Measurements from ENCODE around the gene SLIT3.

Gene SLIT3

GRCh38 chr5:169301386-169301934 is 521 bp upstream of the SLIT3 start:
- H3K27ac ChIP-seq (ENCODE audit: low read depth in 2 of 2, low read length in 2 of 2): no peak overlapping the region
- peaks cover 0 to 3% of the 10 kb centered on the region in 2 donors for H3K4me1 ChIP-seq (ENCODE audit: control insufficient read depth in 2 of 2, insufficient read depth in 2 of 2, low read length in 2 of 2)
- no peak overlapping the region for H3K9ac ChIP-seq (ENCODE audit: low read depth in 1 of 2, low read length in 2 of 2)
- no peaks in the 10 kb centered on the region for H3K9me3 ChIP-seq (ENCODE audit: control insufficient read depth in 2 of 2, low read length in 2 of 2)
- no peak overlapping the region for H3K4me3 ChIP-seq (ENCODE audit: low read length in 2 of 2)
- no peaks in the 10 kb centered on the region for H3K36me3 ChIP-seq (ENCODE audit: control insufficient read depth in 2 of 2, insufficient read depth in 2 of 2, low read length in 2 of 2)
- peaks cover 7 to 11% of the 10 kb centered on the region in 2 donors for H3K27me3 ChIP-seq (ENCODE audit: control insufficient read depth in 2 of 2, insufficient read depth in 2 of 2, low read length in 2 of 2)

GRCh38 chr5:169299663-169300467 is 1.1 kb downstream of the SLIT3 start:
- H3K4me1 ChIP-seq (ENCODE audit: control insufficient read depth in 2 of 2, insufficient read depth in 2 of 2, low read length in 2 of 2): peaks cover 0 to 3% of the 10 kb centered on the region in 2 donors
- no peaks in the 10 kb centered on the region for H3K36me3 ChIP-seq (ENCODE audit: control insufficient read depth in 2 of 2, insufficient read depth in 2 of 2, low read length in 2 of 2)
- H3K27me3 ChIP-seq (ENCODE audit: control insufficient read depth in 2 of 2, insufficient read depth in 2 of 2, low read length in 2 of 2): peaks cover 7 to 11% of the 10 kb centered on the region in 2 donors
- H3K9me3 ChIP-seq (ENCODE audit: control insufficient read depth in 2 of 2, low read length in 2 of 2): no peaks in the 10 kb centered on the region
- peak overlapping the region in 1 of 2 donors; percentile 10 for H3K27ac ChIP-seq (ENCODE audit: low read depth in 2 of 2, low read length in 2 of 2)
- no peak overlapping the region for H3K9ac ChIP-seq (ENCODE audit: low read depth in 1 of 2, low read length in 2 of 2)
- peak overlapping the region in 1 of 2 donors; percentile 40 for H3K4me3 ChIP-seq (ENCODE audit: low read length in 2 of 2)

- Histone ChIP-seq H3K9ac (ENCODE audit: low read depth in 1 of 2, low read length in 2 of 2) (no peak overlapping the region), H3K4me1 (ENCODE audit: control insufficient read depth in 2 of 2, insufficient read depth in 2 of 2, low read length in 2 of 2) (peaks cover 0 to 3% of the 10 kb centered on the region in 2 donors), H3K4me3 (ENCODE audit: low read length in 2 of 2) (peak overlapping the region; percentile 2 to 40), H3K27me3 (ENCODE audit: control insufficient read depth in 2 of 2, insufficient read depth in 2 of 2, low read length in 2 of 2) (peaks cover 7 to 11% of the 10 kb centered on the region in 2 donors), H3K27ac (ENCODE audit: low read depth in 2 of 2, low read length in 2 of 2) (no peak overlapping the region), H3K36me3 (ENCODE audit: control insufficient read depth in 2 of 2, insufficient read depth in 2 of 2, low read length in 2 of 2) (no peaks in the 10 kb centered on the region), H3K9me3 (ENCODE audit: control insufficient read depth in 2 of 2, low read length in 2 of 2) (no peaks in the 10 kb centered on the region)
These were observed 1.7 kb downstream of the SLIT3 start for GRCh38 chr5:169299191-169299662.

GRCh38 chr5:169298193-169298592 is 2.7 kb downstream of the SLIT3 start:
- H3K9ac ChIP-seq (ENCODE audit: low read depth in 1 of 2, low read length in 2 of 2): no peak overlapping the region
- no peak overlapping the region for H3K4me3 ChIP-seq (ENCODE audit: low read length in 2 of 2)
- peaks cover 7 to 11% of the 10 kb centered on the region in 2 donors for H3K27me3 ChIP-seq (ENCODE audit: control insufficient read depth in 2 of 2, insufficient read depth in 2 of 2, low read length in 2 of 2)
- no peaks in the 10 kb centered on the region for H3K9me3 ChIP-seq (ENCODE audit: control insufficient read depth in 2 of 2, low read length in 2 of 2)
- H3K4me1 ChIP-seq (ENCODE audit: control insufficient read depth in 2 of 2, insufficient read depth in 2 of 2, low read length in 2 of 2): peaks cover 0 to 3% of the 10 kb centered on the region in 2 donors
- no peak overlapping the region for H3K27ac ChIP-seq (ENCODE audit: low read depth in 2 of 2, low read length in 2 of 2)
- no peaks in the 10 kb centered on the region for H3K36me3 ChIP-seq (ENCODE audit: control insufficient read depth in 2 of 2, insufficient read depth in 2 of 2, low read length in 2 of 2)

GRCh38 chr5:169296419-169297143 is 4.4 kb downstream of the SLIT3 start:
- Histone ChIP-seq H3K36me3 (ENCODE audit: control insufficient read depth in 2 of 2, insufficient read depth in 2 of 2, low read length in 2 of 2) (no peaks in the 10 kb centered on the region), H3K27ac (ENCODE audit: low read depth in 2 of 2, low read length in 2 of 2) (no peak overlapping the region), H3K9me3 (ENCODE audit: control insufficient read depth in 2 of 2, low read length in 2 of 2) (no peaks in the 10 kb centered on the region), H3K4me1 (ENCODE audit: control insufficient read depth in 2 of 2, insufficient read depth in 2 of 2, low read length in 2 of 2) (peaks cover 0 to 3% of the 10 kb centered on the region in 2 donors), H3K4me3 (ENCODE audit: low read length in 2 of 2) (no peak overlapping the region), H3K9ac (ENCODE audit: low read depth in 1 of 2, low read length in 2 of 2) (no peak overlapping the region), H3K27me3 (ENCODE audit: control insufficient read depth in 2 of 2, insufficient read depth in 2 of 2, low read length in 2 of 2) (peaks cover 5 to 7% of the 10 kb centered on the region in 2 donors)

GRCh38 chr5:169295306-169295705 is 5.6 kb downstream of the SLIT3 start:
- H3K4me3 ChIP-seq (ENCODE audit: low read length in 2 of 2): no peak overlapping the region
- H3K9ac ChIP-seq (ENCODE audit: low read depth in 1 of 2, low read length in 2 of 2): no peak overlapping the region
- H3K27me3 ChIP-seq (ENCODE audit: control insufficient read depth in 2 of 2, insufficient read depth in 2 of 2, low read length in 2 of 2): peaks cover 0 to 4% of the 10 kb centered on the region in 2 donors
- no peaks in the 10 kb centered on the region for H3K4me1 ChIP-seq (ENCODE audit: control insufficient read depth in 2 of 2, insufficient read depth in 2 of 2, low read length in 2 of 2)
- no peaks in the 10 kb centered on the region for H3K36me3 ChIP-seq (ENCODE audit: control insufficient read depth in 2 of 2, insufficient read depth in 2 of 2, low read length in 2 of 2)
- no peak overlapping the region for H3K27ac ChIP-seq (ENCODE audit: low read depth in 2 of 2, low read length in 2 of 2)
- H3K9me3 ChIP-seq (ENCODE audit: control insufficient read depth in 2 of 2, low read length in 2 of 2): no peaks in the 10 kb centered on the region

- no peaks in the 10 kb centered on the region for H3K36me3 ChIP-seq (ENCODE audit: control insufficient read depth in 2 of 2, insufficient read depth in 2 of 2, low read length in 2 of 2)
- no peaks in the 10 kb centered on the region for H3K27me3 ChIP-seq (ENCODE audit: control insufficient read depth in 2 of 2, insufficient read depth in 2 of 2, low read length in 2 of 2)
- no peak overlapping the region for H3K4me3 ChIP-seq (ENCODE audit: low read length in 2 of 2)
- no peaks in the 10 kb centered on the region for H3K4me1 ChIP-seq (ENCODE audit: control insufficient read depth in 2 of 2, insufficient read depth in 2 of 2, low read length in 2 of 2)
- no peak overlapping the region for H3K9ac ChIP-seq (ENCODE audit: low read depth in 1 of 2, low read length in 2 of 2)
- no peaks in the 10 kb centered on the region for H3K9me3 ChIP-seq (ENCODE audit: control insufficient read depth in 2 of 2, low read length in 2 of 2)
- no peak overlapping the region for H3K27ac ChIP-seq (ENCODE audit: low read depth in 2 of 2, low read length in 2 of 2)
These were observed 6.3 kb downstream of the SLIT3 start for GRCh38 chr5:169294621-169295020.

- Histone ChIP-seq H3K9ac (ENCODE audit: low read depth in 1 of 2, low read length in 2 of 2) (no peak overlapping the region), H3K27ac (ENCODE audit: low read depth in 2 of 2, low read length in 2 of 2) (no peak overlapping the region), H3K36me3 (ENCODE audit: control insufficient read depth in 2 of 2, insufficient read depth in 2 of 2, low read length in 2 of 2) (no peaks in the 10 kb centered on the region), H3K9me3 (ENCODE audit: control insufficient read depth in 2 of 2, low read length in 2 of 2) (no peaks in the 10 kb centered on the region), H3K4me1 (ENCODE audit: control insufficient read depth in 2 of 2, insufficient read depth in 2 of 2, low read length in 2 of 2) (no peaks in the 10 kb centered on the region), H3K4me3 (ENCODE audit: low read length in 2 of 2) (no peak overlapping the region), H3K27me3 (ENCODE audit: control insufficient read depth in 2 of 2, insufficient read depth in 2 of 2, low read length in 2 of 2) (no peaks in the 10 kb centered on the region)
These were observed 9.1 kb downstream of the SLIT3 start for GRCh38 chr5:169291877-169292276.

- no peak overlapping the region for H3K4me3 ChIP-seq (ENCODE audit: low read length in 2 of 2)
- no peaks in the 10 kb centered on the region for H3K36me3 ChIP-seq (ENCODE audit: control insufficient read depth in 2 of 2, insufficient read depth in 2 of 2, low read length in 2 of 2)
- H3K4me1 ChIP-seq (ENCODE audit: control insufficient read depth in 2 of 2, insufficient read depth in 2 of 2, low read length in 2 of 2): no peaks in the 10 kb centered on the region
- H3K9ac ChIP-seq (ENCODE audit: low read depth in 1 of 2, low read length in 2 of 2): no peak overlapping the region
- no peaks in the 10 kb centered on the region for H3K9me3 ChIP-seq (ENCODE audit: control insufficient read depth in 2 of 2, low read length in 2 of 2)
- no peaks in the 10 kb centered on the region for H3K27me3 ChIP-seq (ENCODE audit: control insufficient read depth in 2 of 2, insufficient read depth in 2 of 2, low read length in 2 of 2)
- H3K27ac ChIP-seq (ENCODE audit: low read depth in 2 of 2, low read length in 2 of 2): no peak overlapping the region
These were observed 10.0 kb downstream of the SLIT3 start for GRCh38 chr5:169290895-169291294.

GRCh38 chr5:169289520-169289919 is 11.4 kb downstream of the SLIT3 start:
- Histone ChIP-seq H3K4me1 (ENCODE audit: control insufficient read depth in 2 of 2, insufficient read depth in 2 of 2, low read length in 2 of 2) (no peaks in the 10 kb centered on the region), H3K36me3 (ENCODE audit: control insufficient read depth in 2 of 2, insufficient read depth in 2 of 2, low read length in 2 of 2) (no peaks in the 10 kb centered on the region), H3K4me3 (ENCODE audit: low read length in 2 of 2) (no peak overlapping the region), H3K9ac (ENCODE audit: low read depth in 1 of 2, low read length in 2 of 2) (no peak overlapping the region), H3K9me3 (ENCODE audit: control insufficient read depth in 2 of 2, low read length in 2 of 2) (no peaks in the 10 kb centered on the region), H3K27ac (ENCODE audit: low read depth in 2 of 2, low read length in 2 of 2) (no peak overlapping the region), H3K27me3 (ENCODE audit: control insufficient read depth in 2 of 2, insufficient read depth in 2 of 2, low read length in 2 of 2) (no peaks in the 10 kb centered on the region)
